COLO668 (cell line): Measurements from ENCODE around the gene RGS21.

Source experiments
- DNase-seq: peaks from one replicate; lab custom pipeline; 2025; ENCODE audit not compliant: unreplicated experiment; lab: John Stamatoyannopoulos, UW

The RGS21 gene

DNA sequence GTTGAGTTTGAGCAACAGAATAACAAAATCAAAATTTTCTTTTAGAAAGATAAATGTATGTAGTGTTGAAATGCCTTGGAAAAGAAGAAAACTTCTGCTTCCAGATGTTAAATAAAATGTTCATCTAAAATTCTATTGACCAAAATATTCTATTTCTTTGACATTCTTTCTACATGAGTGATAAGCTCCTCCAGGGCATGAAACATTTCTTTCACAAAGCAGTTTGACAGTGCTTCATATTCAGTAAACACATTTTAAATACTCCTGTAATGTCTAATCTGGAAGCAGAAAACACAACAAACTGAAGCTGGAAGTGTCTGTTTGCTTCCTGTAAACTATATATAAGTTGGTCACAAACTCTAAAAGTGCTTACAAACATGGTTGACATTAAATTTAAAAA, 61.5 kb downstream of the RGS21 start:
- no peak for DNase-seq

DNA sequence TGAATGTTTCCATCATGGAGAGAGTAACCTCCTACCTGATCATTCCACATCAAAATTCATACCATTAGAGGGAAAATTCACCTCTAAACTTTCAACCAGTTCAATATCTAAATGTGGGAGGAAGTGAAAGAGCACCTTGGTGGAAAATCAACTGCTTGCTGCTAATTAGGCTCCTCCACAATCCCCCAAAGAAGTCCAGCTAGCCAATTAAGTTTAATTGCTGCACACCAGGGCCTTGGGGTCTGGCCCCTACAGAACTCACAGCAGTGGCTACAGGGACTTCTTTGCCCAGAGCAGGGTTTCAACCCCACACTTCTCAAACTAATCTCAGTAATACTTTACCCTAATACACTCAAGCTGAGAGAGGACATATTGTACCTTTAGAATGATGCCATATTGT, 62.1 kb downstream of the RGS21 start:
- no peak for DNase-seq

DNA sequence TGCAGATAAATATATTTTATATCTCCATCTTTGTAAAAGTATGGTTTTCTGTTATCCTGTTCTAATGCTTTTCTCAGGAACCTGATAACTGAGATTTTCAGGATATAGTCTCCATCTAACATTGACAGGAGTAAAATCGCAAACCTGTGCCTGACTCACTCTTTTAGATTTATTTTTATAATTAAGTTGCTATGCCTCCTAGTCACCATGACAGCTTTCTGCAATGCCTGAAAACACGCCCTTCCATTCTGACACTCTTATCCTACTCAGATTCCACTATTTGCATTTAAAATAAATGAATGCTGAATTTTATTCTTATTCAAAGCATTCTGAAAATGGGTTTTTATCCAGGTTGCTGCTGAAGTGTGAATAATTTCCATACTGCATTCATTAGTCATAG, 62.8 kb downstream of the RGS21 start:
- no peak for DNase-seq

DNA sequence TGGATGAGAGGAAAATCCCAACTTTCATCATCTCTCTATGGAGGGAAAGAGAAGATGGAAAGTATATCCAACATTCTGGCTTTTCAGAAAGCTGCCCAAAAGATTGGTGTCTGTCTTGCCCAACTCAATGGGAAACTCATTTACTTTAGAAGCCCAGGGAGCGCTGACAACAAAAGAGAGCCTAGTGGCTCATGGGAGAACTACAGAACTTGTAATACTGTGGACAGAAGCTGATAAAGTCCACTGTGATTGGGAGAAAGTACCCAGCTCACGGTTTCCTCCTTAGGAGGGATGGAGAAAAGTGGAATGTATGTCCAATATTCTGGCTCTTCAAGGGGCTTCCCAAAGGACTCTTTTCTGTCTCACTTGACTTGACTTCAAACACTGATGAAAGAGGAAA, 66.0 kb downstream of the RGS21 start:
- DNase-seq: no peak

DNA sequence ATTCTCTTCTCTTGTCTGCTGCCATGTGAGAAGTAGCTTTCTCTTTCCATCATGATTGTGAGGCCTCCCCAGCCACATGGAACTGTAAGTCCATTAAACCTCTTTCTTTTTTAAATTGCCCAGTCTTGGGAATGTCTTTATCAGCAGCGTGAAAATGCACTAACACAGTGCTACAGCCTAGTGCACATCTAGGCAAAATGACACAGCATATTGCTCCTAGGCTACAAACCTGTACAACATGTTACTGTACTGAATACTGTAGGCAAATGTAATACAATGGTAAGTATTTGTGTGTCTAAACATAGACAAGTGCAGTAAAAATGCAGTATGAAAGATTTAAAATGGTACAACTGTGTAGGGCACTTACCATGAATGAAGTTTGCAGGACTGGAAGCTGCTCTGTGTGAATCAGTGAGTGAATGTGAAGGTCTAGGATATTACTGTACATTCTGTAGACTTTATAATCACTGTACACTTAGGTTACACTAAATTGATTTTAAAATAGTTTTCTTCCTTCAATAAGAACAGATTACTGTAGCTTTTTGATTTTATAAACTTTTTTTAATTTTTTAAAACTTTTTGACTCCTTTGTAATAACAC, 69.4 kb downstream of the RGS21 start:
- no peak for DNase-seq

DNA sequence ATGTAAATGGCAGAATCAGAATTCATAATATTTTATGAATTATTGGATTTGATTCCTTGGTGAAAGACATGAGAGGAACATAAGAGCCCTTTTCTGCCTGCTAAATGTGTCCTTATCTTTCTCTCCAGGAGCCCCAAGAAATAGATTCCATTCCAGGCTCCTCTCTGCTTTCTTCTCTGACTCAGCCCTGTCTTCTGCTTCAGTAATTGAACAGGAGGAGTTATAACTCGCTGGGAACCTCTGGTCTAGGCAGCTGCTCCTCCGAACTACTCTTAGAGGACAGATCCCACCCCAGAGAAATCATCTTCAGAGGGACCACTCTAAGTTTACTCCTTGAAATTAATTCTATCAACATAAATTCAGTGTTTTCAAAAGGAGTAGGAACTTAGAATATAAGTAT, 78.4 kb downstream of the RGS21 start:
- DNase-seq: no peak

DNA sequence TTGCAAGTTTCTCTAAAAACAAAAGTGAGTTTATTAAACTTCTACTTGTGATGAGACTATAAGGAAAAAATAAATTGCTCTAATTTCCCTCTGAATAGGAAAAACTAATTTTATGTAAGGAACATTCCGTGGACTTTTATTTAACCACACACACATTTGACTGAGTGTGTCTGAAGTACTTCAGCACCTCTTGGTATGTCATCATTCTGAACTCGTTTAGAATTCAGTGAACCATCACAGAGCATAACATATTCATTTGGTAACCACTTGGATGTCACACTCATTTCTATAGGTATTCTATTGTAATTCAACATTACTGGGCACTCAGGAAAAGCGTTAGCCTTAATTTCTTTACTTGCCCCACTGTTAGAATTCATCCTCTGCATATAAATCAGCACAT, 79.1 kb downstream of the RGS21 start:
- no peak for DNase-seq

DNA sequence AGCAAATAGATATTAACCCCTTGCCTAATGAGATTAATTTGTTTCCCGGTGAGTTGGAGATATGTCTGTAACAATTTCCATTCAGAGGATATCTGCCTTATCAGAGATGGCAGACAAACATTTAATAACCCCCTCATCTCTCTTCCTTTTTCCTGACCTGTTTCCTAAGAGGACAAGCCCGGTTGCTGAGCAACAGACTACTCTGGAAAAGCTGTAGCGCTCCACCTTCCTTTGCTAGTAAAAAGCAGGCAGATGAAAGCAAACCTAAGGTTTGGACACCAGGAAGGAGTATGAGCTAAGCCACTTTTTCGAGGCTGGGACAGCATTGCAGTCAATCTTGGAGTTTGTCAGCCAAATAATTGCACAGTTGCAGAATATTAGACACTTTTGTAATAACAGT, 82.4 kb downstream of the RGS21 start:
- DNase-seq: no peak

DNA sequence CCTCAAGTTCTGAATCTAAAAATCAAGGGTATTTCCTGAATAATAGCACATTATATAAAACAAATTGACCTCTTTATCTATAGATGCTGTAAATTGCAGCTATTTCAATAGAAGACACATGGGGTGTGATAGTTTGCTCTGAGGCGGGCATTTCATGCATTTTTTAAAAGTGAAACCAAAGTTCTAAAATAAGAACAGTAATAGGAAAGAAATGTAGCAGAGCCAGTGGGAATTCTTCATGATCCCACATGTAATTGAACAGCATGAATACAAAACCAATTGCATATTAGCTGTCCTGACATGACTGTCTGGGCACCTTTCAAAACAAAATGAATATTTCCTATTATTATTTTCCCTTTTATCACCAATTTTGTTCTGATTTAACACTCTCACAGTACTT, 85.0 kb downstream of the RGS21 start:
- DNase-seq: no peak

DNA sequence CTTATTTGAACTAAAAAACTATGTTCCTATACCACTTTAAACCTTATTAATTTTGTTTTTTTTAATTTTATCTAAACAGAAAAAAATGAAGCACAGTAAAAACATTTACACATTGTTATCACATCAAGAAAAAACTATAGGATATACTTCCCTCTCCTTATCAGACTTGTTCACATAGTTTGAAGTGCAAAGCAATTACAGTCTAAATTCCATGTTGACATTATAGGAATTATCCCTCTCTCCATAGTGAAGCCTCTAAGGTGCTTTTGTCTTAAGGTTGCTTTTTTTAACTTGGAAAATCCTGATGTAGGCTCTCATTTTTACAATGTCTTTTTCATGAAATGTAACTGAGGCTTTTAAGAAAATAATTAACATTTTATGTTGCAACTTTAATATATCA, 85.8 kb downstream of the RGS21 start:
- no peak for DNase-seq

DNA sequence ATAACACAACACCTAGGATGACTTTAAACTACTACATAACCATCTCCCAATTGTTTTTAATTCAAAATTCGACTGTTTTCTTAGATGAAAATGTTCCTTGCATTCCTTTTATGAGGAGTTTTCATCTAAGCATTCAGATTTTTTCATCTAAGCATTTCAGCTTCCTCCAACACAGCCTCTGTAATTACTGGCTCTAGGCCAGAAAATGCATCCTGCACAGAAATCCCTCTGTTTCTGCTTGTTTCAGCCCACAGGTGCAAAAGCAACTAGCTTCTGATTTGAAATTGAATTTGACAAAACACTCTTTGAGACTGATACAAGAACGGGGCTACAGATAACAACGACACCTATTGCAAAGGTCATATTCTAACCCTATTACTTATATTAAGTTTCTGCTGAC, 90.4 kb downstream of the RGS21 start:
- DNase-seq: no peak
